GM20000 (cell line): ENCODE measurements around the gene SF3A2.

Source experiments
- DNase-seq: peaks from one replicate; pipeline ENCODE4 v3.0.0; 2012; ENCODE audit warnings: low spot score
- TF ChIP-seq, protein P1 (sequence below): IDR thresholded peaks from 2 replicates; pipeline ENCODE4 v1.5.1; 2012; ENCODE audit warnings: mild to moderate bottlenecking, control low read depth; ENCODE audit errors: extremely low read depth, missing control alignments

Gene SF3A2

DNA sequence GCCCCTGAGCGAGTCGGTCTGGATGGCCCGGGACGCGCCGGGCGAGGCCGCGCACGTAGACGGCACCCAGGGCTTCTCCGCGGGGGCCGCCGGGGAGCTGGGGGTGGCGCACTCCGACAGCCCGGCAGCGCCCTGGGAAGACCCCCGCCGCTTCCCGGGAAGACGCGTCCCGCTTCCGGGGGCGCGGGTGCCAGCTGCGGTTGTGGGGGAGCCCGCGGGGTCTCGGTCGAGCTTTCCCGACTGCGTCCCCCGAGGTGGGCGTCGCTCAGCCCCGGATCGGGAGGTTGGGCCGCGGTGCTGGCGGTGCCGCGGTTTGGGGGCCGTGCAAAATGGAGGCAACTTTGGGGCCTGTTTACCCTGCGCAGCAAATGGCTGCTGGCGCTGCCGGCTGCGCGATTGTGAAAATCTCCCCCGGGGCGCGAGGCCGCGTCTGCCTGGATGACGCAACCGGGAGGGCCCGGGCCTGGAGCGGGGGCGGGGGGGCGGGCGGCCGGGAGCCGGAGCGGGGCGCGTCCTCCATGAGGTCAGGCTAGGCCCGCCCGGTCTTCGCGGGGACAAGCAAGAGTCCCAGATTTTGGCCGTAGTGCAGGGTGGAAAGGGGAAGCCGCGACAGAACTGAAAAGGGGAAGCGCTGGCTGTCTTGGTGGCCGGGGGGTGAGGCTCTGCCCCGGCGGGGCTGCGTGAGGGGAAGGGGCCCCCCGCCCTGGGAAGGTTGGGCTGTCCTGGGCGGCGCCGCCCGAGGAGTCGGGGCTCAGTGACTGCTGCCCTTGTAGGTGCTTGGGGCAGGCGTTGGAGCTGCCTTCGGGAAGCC lies 34.0 kb downstream of the SF3A2 start:
- TF ChIP-seq, protein P1, sequence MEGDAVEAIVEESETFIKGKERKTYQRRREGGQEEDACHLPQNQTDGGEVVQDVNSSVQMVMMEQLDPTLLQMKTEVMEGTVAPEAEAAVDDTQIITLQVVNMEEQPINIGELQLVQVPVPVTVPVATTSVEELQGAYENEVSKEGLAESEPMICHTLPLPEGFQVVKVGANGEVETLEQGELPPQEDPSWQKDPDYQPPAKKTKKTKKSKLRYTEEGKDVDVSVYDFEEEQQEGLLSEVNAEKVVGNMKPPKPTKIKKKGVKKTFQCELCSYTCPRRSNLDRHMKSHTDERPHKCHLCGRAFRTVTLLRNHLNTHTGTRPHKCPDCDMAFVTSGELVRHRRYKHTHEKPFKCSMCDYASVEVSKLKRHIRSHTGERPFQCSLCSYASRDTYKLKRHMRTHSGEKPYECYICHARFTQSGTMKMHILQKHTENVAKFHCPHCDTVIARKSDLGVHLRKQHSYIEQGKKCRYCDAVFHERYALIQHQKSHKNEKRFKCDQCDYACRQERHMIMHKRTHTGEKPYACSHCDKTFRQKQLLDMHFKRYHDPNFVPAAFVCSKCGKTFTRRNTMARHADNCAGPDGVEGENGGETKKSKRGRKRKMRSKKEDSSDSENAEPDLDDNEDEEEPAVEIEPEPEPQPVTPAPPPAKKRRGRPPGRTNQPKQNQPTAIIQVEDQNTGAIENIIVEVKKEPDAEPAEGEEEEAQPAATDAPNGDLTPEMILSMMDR = no peak
- peak; percentile 89 for DNase-seq

DNA sequence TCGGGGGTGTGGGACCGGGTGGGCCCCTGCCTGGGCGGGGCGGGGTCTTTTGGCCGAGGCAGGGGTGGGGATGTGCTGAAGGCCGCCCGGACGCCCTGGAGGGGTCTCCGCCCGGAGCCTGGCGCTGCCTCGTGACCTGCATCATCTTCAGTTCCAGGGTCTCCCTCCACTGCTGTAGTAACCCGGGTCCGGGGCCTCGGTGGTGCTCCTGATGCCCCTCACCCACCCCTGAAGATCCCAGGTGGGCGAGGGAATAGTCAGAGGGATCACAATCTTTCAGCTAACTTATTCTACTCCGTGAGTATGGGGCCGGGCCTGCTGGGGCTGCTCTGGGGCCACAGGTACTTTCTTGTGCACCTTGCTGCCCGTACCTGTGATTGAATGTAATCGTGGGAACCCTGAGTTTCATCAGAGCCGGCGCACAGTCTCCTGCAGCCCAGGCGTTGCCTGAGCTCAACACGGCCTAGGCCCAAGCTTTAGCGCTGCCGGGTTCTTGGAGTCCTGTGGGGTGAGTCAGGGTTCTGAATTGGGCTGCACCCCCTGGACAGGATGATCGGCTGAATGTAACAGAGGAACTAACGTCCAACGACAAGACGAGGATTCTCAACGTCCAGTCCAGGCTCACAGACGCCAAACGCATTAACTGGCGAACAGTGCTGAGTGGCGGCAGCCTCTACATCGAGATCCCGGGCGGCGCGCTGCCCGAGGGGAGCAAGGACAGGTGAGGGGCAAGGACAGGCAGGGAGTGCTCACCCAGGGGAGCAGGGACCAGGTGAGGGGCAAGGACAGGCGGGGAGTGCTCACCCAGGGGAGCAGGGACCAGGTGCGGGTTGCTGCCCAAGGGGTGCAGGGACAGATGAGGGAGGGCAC lies 34.8 kb downstream of the SF3A2 start:
- DNase-seq = no peak
- TF ChIP-seq, protein P1 = no peak

DNA sequence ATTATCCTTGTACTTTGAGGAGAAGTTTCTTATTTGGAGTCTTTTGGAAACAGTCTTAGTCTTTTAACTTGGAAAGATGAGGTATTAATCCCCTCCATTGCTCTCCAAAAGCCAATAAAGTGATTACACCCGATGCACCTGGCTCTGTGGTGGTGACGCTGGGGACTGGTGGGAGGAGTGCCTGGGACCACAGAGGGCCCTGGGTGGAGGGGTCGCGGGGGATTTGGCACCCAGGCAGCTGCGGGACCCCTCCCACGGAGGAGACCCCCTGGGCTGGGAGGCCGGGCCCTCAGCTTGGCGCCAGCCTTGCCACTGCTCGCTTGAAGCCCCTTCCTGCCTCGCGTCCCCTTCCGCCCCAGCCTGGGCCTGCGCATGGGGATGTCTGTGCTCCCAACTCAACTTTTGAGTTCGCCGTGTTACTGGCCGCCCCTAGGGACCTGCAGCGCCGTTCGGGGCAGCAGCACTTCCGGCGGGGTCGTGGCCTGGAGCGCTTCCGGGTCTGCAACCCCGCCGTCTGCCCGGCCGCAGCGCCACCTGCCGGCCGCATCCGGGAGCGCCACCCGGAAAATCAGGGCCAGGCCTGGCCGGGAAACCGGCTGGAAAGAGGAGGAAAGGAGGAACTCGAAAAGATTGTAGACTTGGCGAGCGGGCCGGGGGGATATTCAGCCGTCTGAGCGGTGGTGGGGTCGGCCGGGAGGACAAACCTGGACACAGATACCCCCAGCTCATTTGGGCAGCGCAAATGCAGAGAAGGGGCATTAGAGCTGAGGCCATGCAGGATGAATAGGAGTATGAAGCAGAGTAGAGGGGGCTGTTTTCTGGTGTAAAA lies 36.9 kb downstream of the SF3A2 start:
- peak; percentile 96 for DNase-seq

DNA sequence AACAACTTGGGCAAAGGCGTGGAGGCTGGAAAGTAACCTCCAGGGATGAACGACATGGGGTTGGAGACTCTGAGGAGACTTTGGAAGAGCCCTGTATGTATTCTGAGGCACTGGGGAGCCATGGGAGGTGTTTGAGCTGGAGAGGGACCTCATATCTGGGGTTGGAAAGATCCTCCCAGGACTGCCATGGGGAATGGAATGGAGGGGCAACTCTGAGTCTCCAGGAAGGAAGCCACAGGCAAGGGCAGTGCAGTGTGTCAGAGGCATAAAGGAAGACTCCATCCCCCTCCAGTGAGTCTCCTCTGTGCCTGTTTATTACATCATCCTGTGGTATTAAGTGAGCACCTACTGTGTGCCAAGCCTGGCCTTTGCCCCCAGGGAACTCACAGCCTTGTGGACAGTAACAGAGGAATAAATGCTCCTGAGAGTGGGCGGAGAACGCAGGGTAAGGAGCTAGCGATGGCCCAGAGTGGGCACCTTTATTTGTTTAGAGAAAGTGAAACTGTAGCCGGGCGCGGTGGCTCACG lies 37.6 kb downstream of the SF3A2 start:
- DNase-seq = no peak

More for the DNA sequence above, 36.9 kb downstream of the SF3A2 start:
- TF ChIP-seq, protein P1 = peak; percentile 88

DNA sequence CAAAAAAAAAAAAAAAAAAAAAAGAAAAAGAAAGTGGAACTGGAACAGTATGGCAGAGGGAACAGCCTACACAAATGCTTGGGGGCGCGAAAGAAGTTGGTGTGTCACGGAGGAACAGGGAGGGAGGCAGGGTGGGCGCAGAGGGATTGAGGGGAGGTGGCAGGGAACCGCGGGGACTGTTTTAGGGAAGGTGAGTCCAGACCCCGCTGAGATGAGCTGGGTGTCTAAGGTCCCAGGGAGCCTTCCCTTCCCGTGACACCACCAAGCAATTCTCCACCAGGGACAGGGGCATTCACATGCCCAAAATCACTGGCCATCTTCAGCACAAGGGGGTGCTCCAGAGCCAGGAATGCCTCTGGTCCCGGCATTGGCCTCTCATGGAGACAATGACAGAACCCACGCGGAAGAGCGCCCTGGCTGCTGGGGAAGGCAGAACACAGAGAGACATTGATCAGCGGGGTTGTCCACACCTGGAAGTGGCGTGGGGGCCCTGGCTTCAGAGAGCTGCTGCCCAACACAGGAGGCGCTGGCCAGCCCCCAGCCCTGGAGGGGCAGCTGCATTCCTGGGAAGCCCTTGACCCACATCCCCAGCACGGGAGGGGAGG lies 38.4 kb downstream of the SF3A2 start:
- DNase-seq = peak; percentile 71
- TF ChIP-seq, protein P1 = peak; percentile 10

More for the DNA sequence above, 37.6 kb downstream of the SF3A2 start:
- TF ChIP-seq, protein P1 = no peak

DNA sequence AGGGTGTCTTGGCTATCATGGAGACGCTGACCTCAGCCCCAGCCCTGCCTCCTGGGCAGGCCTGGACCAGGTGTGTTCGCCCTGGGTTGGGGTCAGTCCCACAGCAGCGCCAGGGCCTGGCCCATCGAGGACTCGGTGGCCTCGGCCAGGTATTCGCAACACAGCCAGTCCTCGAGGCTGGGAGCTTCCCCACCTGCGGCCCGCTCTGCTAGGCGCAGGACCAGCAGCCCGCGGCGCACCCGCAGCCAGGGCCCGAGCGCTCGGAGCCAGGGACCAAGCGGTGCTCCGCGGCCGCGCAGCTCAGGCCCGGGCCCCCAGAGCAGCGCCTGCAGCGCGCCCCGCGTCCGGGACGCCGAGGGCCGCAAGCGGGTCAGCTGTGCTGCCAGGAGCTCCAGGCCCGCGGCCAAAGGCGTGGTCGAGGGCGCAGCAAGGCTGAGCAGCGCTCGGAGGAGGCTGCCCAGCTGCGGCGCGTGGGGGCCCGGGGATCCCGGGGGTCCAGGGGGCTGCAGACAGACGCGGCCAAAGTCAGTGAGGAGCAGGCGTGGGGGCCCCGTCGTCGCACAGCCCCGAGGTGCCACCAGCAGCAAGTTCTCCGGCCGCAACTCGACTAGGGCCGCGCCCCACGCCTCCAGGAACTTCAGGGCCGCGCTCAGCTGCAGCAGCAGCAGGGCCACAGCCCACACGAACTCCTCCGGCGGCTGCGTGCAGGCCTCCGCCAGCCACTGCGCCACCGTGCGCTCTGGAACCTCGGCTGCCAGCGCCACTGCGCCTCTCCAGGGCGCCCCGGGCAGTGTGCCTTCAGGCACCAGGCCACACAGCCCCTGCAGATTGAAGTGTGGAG lies 39.2 kb downstream of the SF3A2 start:
- no peak for DNase-seq
- TF ChIP-seq, protein P1 = no peak
